HCT116 (cell line): ENCODE measurements around the gene MCL1. TPM values are rescaled to one million over a fixed set of nuclear protein-coding genes. Genes with fewer than 3 reads are reported as not detected.

Experiments
- ATAC-seq: fragments of 200-7000 bp; cut with Tn5 transposase; 2 replicates; pipeline ENCODE4 v1.9.1; 2020; ENCODE audit warnings: mild to moderate bottlenecking, moderate library complexity
- BruUV-seq: library from RNA; stranded (reverse); fragments of 400-500 nt; replicated peaks from 2 replicates; lab custom pipeline; 2021; lab: Mats Ljungman, UMichigan
- CTCF ChIA-PET: fragments of 300-600 bp; sonication (Branson Sonifier 250); formaldehyde crosslinking; loops from one replicate; lab custom pipeline; 2021; ENCODE audit warnings: antibody characterized with exemption; lab: Charles Lee
- POLR2A ChIA-PET: fragments of 300-600, 350-600 bp; sonication (Branson Sonifier 250); formaldehyde crosslinking; loops from one replicate; lab custom pipeline; 2021; ENCODE audit warnings: antibody characterized with exemption; lab: Charles Lee
- RAD21 ChIA-PET, 2 experiments: fragments of 300-600 bp; sonication (Branson Sonifier 250); formaldehyde crosslinking; loops; one replicate each; lab custom pipeline; 2023; ENCODE audit warnings: low total read pairs in 2 of 2; ENCODE audit not compliant: uncharacterized antibody in 2 of 2, unreplicated experiment in 2 of 2, low non-redundant PET in 1 of 2; lab: Charles Lee
- DNase-seq: peaks from one replicate; pipeline ENCODE4 v3.0.0-alpha.2; 2010; ENCODE audit warnings: low read depth, low spot score
- H2AFZ ChIP-seq: fragments of 200-600 bp; shearing (Covaris generic), sonication (generic); 2 replicates; pipeline ENCODE4 v1.6.1; 2017; ENCODE audit warnings: low read depth, mixed run types, mixed read lengths, antibody characterized with exemption, low read length; ENCODE audit not compliant: poor library complexity, severe bottlenecking
- H3K27ac ChIP-seq: 2 replicates; pipeline ENCODE4 v1.5.1; 2012; ENCODE audit warnings: low read depth, low read length
- H3K27me3 ChIP-seq: fragments of 200-600 bp; sonication (generic); 2 replicates; pipeline ENCODE4 v1.6.1; 2016; ENCODE audit warnings: mixed run types, low read length, mixed read lengths; ENCODE audit not compliant: insufficient read depth
- H3K36me3 ChIP-seq, 2 experiments: fragments of 200-500 bp in 1 of 2; fragments of 200-600 bp in 1 of 2; sonication (Bioruptor generic) in 1 of 2; sonication (generic) in 1 of 2; 2 replicates each; pipeline versions ENCODE4 v1.5.1 to v1.6.1; 2014 to 2016; ENCODE audit warnings: low read length in 2 of 2, inconsistent platforms in 1 of 2, mixed read lengths in 1 of 2, mixed run types in 1 of 2; ENCODE audit not compliant: insufficient read depth in 2 of 2, control insufficient read depth in 1 of 2
- H3K4me1 ChIP-seq, 2 experiments: fragments of 200-600 bp in 1 of 2; sonication (generic) in 1 of 2; 2 replicates each; pipeline versions ENCODE4 v1.5.1 to v1.6.1; 2012 to 2017; ENCODE audit warnings: low read length in 2 of 2, inconsistent platforms in 1 of 2, mild to moderate bottlenecking in 1 of 2, mixed read lengths in 1 of 2, mixed run types in 1 of 2, moderate library complexity in 1 of 2; ENCODE audit not compliant: insufficient read depth in 2 of 2, control insufficient read depth in 1 of 2
- H3K4me2 ChIP-seq: fragments of 200-600 bp; sonication (generic); 2 replicates; pipeline ENCODE4 v1.6.1; 2017; ENCODE audit warnings: mixed run types, low read length, mixed read lengths
- H3K4me3 ChIP-seq, 2 experiments: fragments of 200-600 bp in 1 of 2; sonication (generic) in 1 of 2; replicated peaks in 1 of 2; 2 replicates each; pipeline ENCODE4 v1.5.1; 2011 to 2016; ENCODE audit warnings: low read length in 2 of 2, control low read depth in 1 of 2, low read depth in 1 of 2, mild to moderate bottlenecking in 1 of 2, mixed read lengths in 1 of 2, mixed run types in 1 of 2
- H3K79me2 ChIP-seq: fragments of 200-600 bp; sonication (generic); 2 replicates; pipeline ENCODE4 v1.6.1; 2017; ENCODE audit warnings: mild to moderate bottlenecking, mixed run types, low read length, moderate library complexity, mixed read lengths; ENCODE audit not compliant: insufficient read depth
- H3K9ac ChIP-seq: fragments of 200-600 bp; sonication (generic); 2 replicates; pipeline ENCODE4 v1.6.1; 2016; ENCODE audit warnings: low read length, mixed read lengths
- H3K9me2 ChIP-seq: fragments of 200-600 bp; sonication (generic), shearing (Covaris generic); 2 replicates; pipeline ENCODE4 v1.6.1; 2017; ENCODE audit warnings: mixed run types, mild to moderate bottlenecking, moderate library complexity; ENCODE audit not compliant: insufficient read depth
- H3K9me3 ChIP-seq, 2 experiments: fragments of 200-500 bp in 1 of 2; fragments of 200-600 bp in 1 of 2; sonication (Bioruptor generic) in 1 of 2; sonication (generic) in 1 of 2; 2 replicates each; pipeline ENCODE4 v1.6.1; 2014 to 2017; ENCODE audit warnings: low read length in 2 of 2, mixed read lengths in 2 of 2, inconsistent platforms in 1 of 2, low read depth in 1 of 2, mild to moderate bottlenecking in 1 of 2, mixed run types in 1 of 2, moderate library complexity in 1 of 2; ENCODE audit not compliant: control insufficient read depth in 1 of 2, insufficient read depth in 1 of 2
- H4K20me1 ChIP-seq: fragments of 200-600 bp; sonication (generic), shearing (Covaris generic); 2 replicates; pipeline ENCODE4 v1.6.1; 2017; ENCODE audit warnings: mixed run types, mild to moderate bottlenecking, moderate library complexity; ENCODE audit not compliant: insufficient read depth
- CBX3 ChIP-seq: IDR thresholded peaks from 2 replicates; pipeline ENCODE4 v1.6.1; 2012; ENCODE audit warnings: low read depth
- ELF1 ChIP-seq: IDR thresholded peaks from 2 replicates; pipeline ENCODE4 v1.6.1; 2012; ENCODE audit warnings: low read depth, borderline replicate concordance
- POLR2AphosphoS5 ChIP-seq: IDR thresholded peaks from 2 replicates; pipeline ENCODE4 v1.6.1; 2011; ENCODE audit warnings: mild to moderate bottlenecking, low read depth, low read length, moderate library complexity
- RAD21 ChIP-seq: IDR thresholded peaks from 2 replicates; pipeline ENCODE4 v1.6.1; 2012; ENCODE audit warnings: low read depth, mild to moderate bottlenecking
- SRF ChIP-seq: IDR thresholded peaks from 2 replicates; pipeline ENCODE4 v1.6.1; 2012; ENCODE audit warnings: low read depth
- YY1 ChIP-seq: IDR thresholded peaks from 2 replicates; pipeline ENCODE4 v1.6.1; 2011; ENCODE audit warnings: low read length, low read depth, moderate library complexity, mild to moderate bottlenecking; ENCODE audit not compliant: insufficient replicate concordance; ENCODE audit errors: extremely low read depth
- ZFX ChIP-seq: fragments of 450-650 bp; IDR thresholded peaks from 2 replicates; pipeline ENCODE4 v1.6.1; 2017
- ZNF274 ChIP-seq: fragments of 200-500 bp; sonication (Bioruptor generic); IDR thresholded peaks from 2 replicates; pipeline ENCODE4 v1.6.1; 2014; ENCODE audit warnings: mild to moderate bottlenecking, low read depth, low read length, inconsistent platforms
- intact Hi-C: fragments of 100-400 bp; cut with micrococcal nuclease; formaldehyde crosslinking; loops from 2 replicates; pipeline ENCODE4 v1.10.0; 2022
- total RNA-seq: library from RNA; stranded (reverse); gene quantifications from one replicate; pipeline ENCODE4 v1.2.1, GENCODE V29; 2021; ENCODE audit not compliant: unreplicated experiment

The MCL1 gene
- total RNA-seq, 1 experiment from 2014 or later = 146 TPM

- TF ChIP-seq YY1 (no peak), ZNF274 (no peak)
- TF ChIP-seq, all 23 proteins: peak for 2
These were observed 40.4 kb upstream of the MCL1 start (continued) for GRCh38 chr1:150619576-150620509.

- Histone ChIP-seq H3K4me1 (peaks cover 30 to 61% of the 10 kb centered on the region in 2 experiments), H3K27me3 (no peaks in the 10 kb centered on the region), H3K4me2 (peak overlapping the region; percentile 29; the same call in 1 of the 2 replicates), H2AFZ (no peak overlapping the region), H3K4me3 (no peak overlapping the region), H3K9me2 (no peaks in the 10 kb centered on the region), H3K9ac (no peak overlapping the region), H3K36me3 (peaks cover 10 to 24% of the 10 kb centered on the region in 2 experiments; a peak in 3 of 4 replicates), H3K27ac (no peak overlapping the region), H4K20me1 (no peaks in the 10 kb centered on the region), H3K9me3 (no peaks in the 10 kb centered on the region), H3K79me2 (no peaks in the 10 kb centered on the region; the same call in 1 of the 2 replicates)
- ChIA-PET POLR2A (interaction anchor here (1.1 to 1.4 kb wide), 3 partner anchors 14 to 54 kb away, joined by 3 to 4 read pairs (median 4); partner anchors contain the start of genes ENSA and MCL1), RAD21 (no interaction called here), CTCF (interaction anchor here (1.8 kb wide), 1 partner anchor 380 kb away, joined by 4 read pairs; no protein-coding TSS in a partner anchor)
- intact Hi-C loops = no loop called here
- BruUV-seq = no TSS peak
- ATAC-seq (no peak), DNase-seq (no peak)
- TF ChIP-seq ELF1 (no peak), RAD21 (no peak), SRF (peak; percentile 68; the same call in 1 of the 2 replicates), YY1 (no peak), CBX3 (no peak), POLR2AphosphoS5 (no peak), ZNF274 (no peak), ZFX (no peak)
These were observed 36.2 kb upstream of the MCL1 start for GRCh38 chr1:150615346-150616201.
